Nephron progenitor cell (in vitro differentiated cells): ENCODE measurements around the gene KCMF1.

Experiments
- DNase-seq: peaks from one replicate; pipeline ENCODE4 v3.0.0; 2021
- H3K27ac Mint-ChIP-seq: 2 replicates; pipeline ENCODE4 v1.8.0; 2021; ENCODE audit warnings: mild to moderate bottlenecking, moderate library complexity, mixed read lengths
- H3K27me3 Mint-ChIP-seq: 2 replicates; pipeline ENCODE4 v1.8.0; 2021; ENCODE audit warnings: mild to moderate bottlenecking, low read depth, mixed read lengths; ENCODE audit not compliant: poor library complexity
- H3K36me3 Mint-ChIP-seq: 2 replicates; pipeline ENCODE4 v1.8.0; 2021; ENCODE audit warnings: low read depth, mixed read lengths
- H3K4me1 Mint-ChIP-seq: 2 replicates; pipeline ENCODE4 v1.8.0; 2021; ENCODE audit warnings: mixed read lengths
- H3K4me3 Mint-ChIP-seq: 2 replicates; pipeline ENCODE4 v1.8.0; 2021; ENCODE audit warnings: mild to moderate bottlenecking, moderate library complexity, mixed read lengths
- H3K9me3 Mint-ChIP-seq: 2 replicates; pipeline ENCODE4 v1.8.0; 2021; ENCODE audit warnings: mild to moderate bottlenecking, moderate library complexity, mixed read lengths
- TF ChIP-seq, protein P1 (sequence below): fragments of 200-600 bp; sonication (generic); IDR thresholded peaks from 2 replicates; pipeline ENCODE4 v1.5.0; 2021; ENCODE audit warnings: antibody characterized with exemption

KCMF1 gene

DNA sequence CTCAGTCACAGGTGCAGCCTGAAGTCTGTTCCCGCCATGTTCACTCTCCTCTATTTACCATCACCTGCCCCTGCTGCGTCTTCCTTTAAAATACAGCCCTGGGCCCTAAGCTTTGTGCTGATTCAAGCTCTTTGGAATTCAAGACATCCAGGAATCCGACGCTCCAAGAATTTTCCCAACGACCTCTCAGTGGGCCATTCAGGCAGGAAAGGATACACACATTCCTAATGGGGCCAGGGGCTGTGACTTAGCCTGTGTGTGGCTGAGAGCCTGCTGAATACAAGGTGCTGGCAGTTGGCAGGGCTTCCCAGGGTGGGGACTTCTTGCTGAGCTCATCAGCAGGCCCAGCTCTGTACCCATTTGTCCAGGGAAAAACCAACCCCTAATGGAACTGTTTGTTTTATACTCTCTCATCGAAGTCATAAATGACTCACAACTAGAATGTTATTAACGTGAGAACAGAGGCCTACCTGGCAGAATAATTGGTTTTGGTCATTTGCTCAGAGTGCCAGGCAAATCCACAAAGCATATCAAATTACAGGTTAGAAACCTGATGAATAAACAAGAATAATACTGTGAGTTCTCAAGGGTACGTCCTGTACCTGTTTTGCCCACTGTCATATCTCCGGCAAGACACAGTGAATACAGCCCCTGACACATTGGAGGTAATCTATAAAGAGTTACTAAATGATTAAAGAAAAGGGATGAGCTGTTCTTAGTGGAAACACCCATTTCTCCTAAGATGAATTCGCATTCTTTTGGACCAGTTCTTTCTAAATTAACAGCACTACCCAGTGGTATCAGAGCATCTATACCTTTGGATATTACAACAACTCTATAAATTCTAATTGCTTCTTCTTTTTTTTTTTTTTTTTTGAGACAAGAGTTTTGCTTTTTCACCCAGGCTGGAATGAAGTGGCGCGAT lies 12.6 kb upstream of the KCMF1 start:
- Mint-ChIP-seq H3K4me1 (peaks cover 47% of the 10 kb centered on the region), H3K27ac (peak overlapping the region; percentile 93), H3K4me3 (peak overlapping the region; percentile 27), H3K9me3 (no peaks in the 10 kb centered on the region), H3K36me3 (peaks cover 21% of the 10 kb centered on the region), H3K27me3 (peaks cover 18% of the 10 kb centered on the region)
- TF ChIP-seq, protein P1, sequence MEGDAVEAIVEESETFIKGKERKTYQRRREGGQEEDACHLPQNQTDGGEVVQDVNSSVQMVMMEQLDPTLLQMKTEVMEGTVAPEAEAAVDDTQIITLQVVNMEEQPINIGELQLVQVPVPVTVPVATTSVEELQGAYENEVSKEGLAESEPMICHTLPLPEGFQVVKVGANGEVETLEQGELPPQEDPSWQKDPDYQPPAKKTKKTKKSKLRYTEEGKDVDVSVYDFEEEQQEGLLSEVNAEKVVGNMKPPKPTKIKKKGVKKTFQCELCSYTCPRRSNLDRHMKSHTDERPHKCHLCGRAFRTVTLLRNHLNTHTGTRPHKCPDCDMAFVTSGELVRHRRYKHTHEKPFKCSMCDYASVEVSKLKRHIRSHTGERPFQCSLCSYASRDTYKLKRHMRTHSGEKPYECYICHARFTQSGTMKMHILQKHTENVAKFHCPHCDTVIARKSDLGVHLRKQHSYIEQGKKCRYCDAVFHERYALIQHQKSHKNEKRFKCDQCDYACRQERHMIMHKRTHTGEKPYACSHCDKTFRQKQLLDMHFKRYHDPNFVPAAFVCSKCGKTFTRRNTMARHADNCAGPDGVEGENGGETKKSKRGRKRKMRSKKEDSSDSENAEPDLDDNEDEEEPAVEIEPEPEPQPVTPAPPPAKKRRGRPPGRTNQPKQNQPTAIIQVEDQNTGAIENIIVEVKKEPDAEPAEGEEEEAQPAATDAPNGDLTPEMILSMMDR, result no peak
- DNase-seq, result peak; percentile 48

DNA sequence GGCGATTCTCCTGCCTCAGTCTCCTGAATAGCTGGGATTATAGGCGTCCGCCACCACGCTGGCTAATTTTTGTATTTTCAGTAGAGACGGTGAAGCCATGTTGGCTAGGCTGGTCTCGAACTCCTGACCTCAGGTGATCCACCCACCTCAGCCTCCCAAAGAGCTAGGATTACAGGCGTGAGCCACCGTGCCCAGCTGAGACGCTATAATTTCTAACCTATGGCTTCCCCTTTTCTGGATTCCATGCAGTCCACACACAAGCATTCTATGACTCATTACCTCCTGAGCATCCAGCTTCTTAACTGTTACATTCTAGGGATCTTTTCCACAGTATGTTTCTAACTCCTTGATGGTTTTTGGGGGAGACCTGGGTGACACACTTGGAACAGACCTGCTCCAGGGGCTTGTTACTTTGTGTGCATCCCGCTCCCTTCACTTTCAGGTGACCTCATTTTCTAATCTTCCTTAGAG lies 11.8 kb upstream of the KCMF1 start:
- TF ChIP-seq, protein P1, result no peak
- Mint-ChIP-seq H3K4me3 (no peak overlapping the region), H3K27ac (peak overlapping the region; percentile 93), H3K9me3 (no peaks in the 10 kb centered on the region), H3K4me1 (peaks cover 52% of the 10 kb centered on the region), H3K27me3 (peaks cover 18% of the 10 kb centered on the region), H3K36me3 (peaks cover 28% of the 10 kb centered on the region)
- no peak for DNase-seq

DNA sequence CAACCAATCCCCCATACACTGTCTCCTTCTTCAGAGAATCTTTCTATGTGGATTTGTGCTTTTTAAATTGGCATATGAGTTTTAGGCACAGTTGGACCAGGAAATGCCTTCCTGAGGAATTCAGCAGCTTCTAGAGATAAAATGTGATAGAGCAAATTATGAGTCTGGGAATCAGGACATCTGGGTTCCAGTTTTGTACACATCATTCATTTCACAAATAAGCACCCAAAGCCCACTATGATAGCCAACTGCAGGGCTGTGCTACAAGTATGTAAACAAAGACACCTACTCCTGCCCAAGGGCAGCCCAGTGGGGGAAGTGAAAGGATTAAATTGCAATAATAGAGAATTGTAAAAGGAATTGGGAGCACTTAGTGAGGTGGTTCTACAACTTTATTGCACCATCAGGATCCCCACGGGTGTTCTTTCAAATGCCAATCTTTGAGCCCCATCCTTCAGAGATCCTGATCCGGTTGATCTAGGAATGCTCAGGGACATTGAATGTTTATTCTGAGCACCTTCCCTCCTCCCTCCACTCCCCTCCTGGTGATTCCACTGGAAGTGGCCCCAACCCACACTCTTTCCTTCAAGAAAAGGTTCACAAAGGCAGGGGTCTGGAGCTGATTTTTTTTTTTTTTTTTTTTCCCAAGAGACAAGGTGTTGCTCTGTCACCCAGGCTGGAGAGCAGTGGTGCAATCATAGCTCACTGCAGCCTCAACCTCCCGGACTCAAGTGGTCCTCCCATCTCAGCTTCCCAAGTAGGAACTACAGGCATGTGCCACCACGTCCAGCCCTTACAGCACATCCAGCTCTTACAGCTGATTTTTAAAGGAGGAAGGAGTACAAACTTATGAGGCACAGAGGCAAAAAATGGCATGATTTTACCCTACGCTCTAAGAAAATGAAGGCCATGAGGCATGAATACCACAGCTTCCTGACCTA lies 11.1 kb upstream of the KCMF1 start:
- peaks cover 18% of the 10 kb centered on the region for H3K27me3 Mint-ChIP-seq
- no peaks in the 10 kb centered on the region for H3K9me3 Mint-ChIP-seq
- peaks cover 55% of the 10 kb centered on the region for H3K4me1 Mint-ChIP-seq
- no peak overlapping the region for H3K4me3 Mint-ChIP-seq
- H3K27ac Mint-ChIP-seq, result peak overlapping the region; percentile 93
- DNase-seq, result no peak
- peaks cover 35% of the 10 kb centered on the region for H3K36me3 Mint-ChIP-seq
- TF ChIP-seq, protein P1, result no peak

DNA sequence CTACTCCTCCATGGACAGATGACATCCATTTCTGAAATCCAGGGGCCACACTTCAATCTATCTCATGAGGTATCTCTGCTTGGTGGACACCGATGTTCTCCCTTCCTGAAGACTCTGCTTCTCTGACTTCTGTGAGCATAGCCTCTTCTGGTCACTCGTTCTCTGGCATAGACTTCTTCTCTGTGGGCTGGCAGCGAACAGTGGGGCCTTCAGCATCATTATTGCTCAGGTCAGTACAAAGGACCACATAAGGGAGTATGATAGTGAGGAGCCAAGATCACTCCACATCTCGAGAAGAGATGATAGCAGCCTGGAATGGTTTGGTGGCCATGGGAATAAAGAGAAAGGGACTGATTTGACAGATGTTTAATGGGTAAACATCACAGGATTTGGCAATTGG lies 8.0 kb upstream of the KCMF1 start:
- Mint-ChIP-seq H3K9me3 (no peaks in the 10 kb centered on the region), H3K27ac (no peak overlapping the region), H3K4me1 (peaks cover 51% of the 10 kb centered on the region), H3K27me3 (peaks cover 6% of the 10 kb centered on the region), H3K4me3 (no peak overlapping the region), H3K36me3 (peaks cover 51% of the 10 kb centered on the region)
- TF ChIP-seq, protein P1, result no peak
- DNase-seq, result no peak

DNA sequence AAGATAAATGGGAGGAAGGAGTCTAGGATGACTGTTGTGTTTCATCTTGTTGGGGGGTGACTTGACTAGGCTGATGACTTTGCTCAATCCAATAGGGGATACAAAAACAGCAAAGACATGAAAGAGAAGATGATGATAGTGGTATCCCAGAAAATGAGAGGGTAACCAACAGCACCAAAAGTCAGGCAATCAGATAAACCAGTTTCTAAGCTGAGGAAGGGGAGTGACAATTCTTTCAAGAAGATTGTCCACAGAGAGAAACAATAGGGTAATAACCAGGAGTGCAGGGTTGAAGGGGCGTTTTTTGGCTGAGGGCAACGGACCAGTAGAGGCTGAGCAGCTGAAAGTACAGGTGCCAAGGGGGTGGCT lies 7.7 kb upstream of the KCMF1 start:
- no peak overlapping the region for H3K4me3 Mint-ChIP-seq
- TF ChIP-seq, protein P1, result no peak
- peaks cover 6% of the 10 kb centered on the region for H3K27me3 Mint-ChIP-seq
- peaks cover 54% of the 10 kb centered on the region for H3K36me3 Mint-ChIP-seq
- no peak for DNase-seq
- H3K9me3 Mint-ChIP-seq, result no peaks in the 10 kb centered on the region
- H3K27ac Mint-ChIP-seq, result no peak overlapping the region
- H3K4me1 Mint-ChIP-seq, result peaks cover 51% of the 10 kb centered on the region
